A204.1 (cell line): ENCODE results near the gene DNAJB8.

ENCODE experiments used
- FAIRE-seq: peaks from 2 replicates; lab custom pipeline; 2012; peaks lifted over from hg19 to GRCh38; lab: Jason Lieb, UNC

Gene DNAJB8

GRCh38 chr3:128482666-128483656 is 16.3 kb upstream of the DNAJB8 start:
- no peak for FAIRE-seq

GRCh38 chr3:128482175-128482574 is 15.5 kb upstream of the DNAJB8 start:
- FAIRE-seq = no peak

GRCh38 chr3:128481438-128481942 is 14.8 kb upstream of the DNAJB8 start:
- FAIRE-seq = no peak

GRCh38 chr3:128480717-128481437 is 14.2 kb upstream of the DNAJB8 start:
- no peak for FAIRE-seq

- no peak for FAIRE-seq
These were observed 13.6 kb upstream of the DNAJB8 start for GRCh38 chr3:128480278-128480677.

- FAIRE-seq = no peak
These were observed 12.9 kb upstream of the DNAJB8 start for GRCh38 chr3:128479558-128480086.

- FAIRE-seq = no peak
These were observed 12.2 kb upstream of the DNAJB8 start for GRCh38 chr3:128478576-128479506.

GRCh38 chr3:128476659-128477058 is 10.0 kb upstream of the DNAJB8 start:
- FAIRE-seq = no peak

- no peak for FAIRE-seq
These were observed 8.7 kb upstream of the DNAJB8 start for GRCh38 chr3:128475355-128475754.

- FAIRE-seq = no peak
These were observed 7.0 kb upstream of the DNAJB8 start for GRCh38 chr3:128473737-128474136.

GRCh38 chr3:128473180-128473519 is 6.5 kb upstream of the DNAJB8 start:
- FAIRE-seq = no peak

- FAIRE-seq = no peak
These were observed 5.9 kb upstream of the DNAJB8 start for GRCh38 chr3:128472449-128473179.

GRCh38 chr3:128471720-128472119 is 5.0 kb upstream of the DNAJB8 start:
- FAIRE-seq = no peak

- FAIRE-seq = no peak
These were observed 4.4 kb upstream of the DNAJB8 start for GRCh38 chr3:128471110-128471509.

GRCh38 chr3:128470134-128470899 is 3.6 kb upstream of the DNAJB8 start:
- FAIRE-seq = no peak

GRCh38 chr3:128469556-128469955 is 2.9 kb upstream of the DNAJB8 start:
- no peak for FAIRE-seq

- no peak for FAIRE-seq
These were observed 2.3 kb upstream of the DNAJB8 start for GRCh38 chr3:128468791-128469527.

GRCh38 chr3:128468285-128468790 is 1.6 kb upstream of the DNAJB8 start:
- no peak for FAIRE-seq

- FAIRE-seq = no peak
These were observed 2.0 kb downstream of the DNAJB8 start for GRCh38 chr3:128464702-128465101.
